ENCODE measurements around the gene FKBP6.
"Not testable (repeated sequence)": the region's sequence is repeated elsewhere in the genome, so short reads cannot be mapped to it uniquely, and the experiment has no call there.

GRCh38 chr7:73297706-73298105 lies 30.3 kb upstream of the FKBP6 start:
- TF ChIP-seq CTCF (IDR thresholded peaks at IDR 0.05; ENCODE audit: insufficient read depth, low read depth, low read length); EZH2 (IDR thresholded peaks at IDR 0.05; ENCODE audit: insufficient read depth, low read length): not testable (repeated sequence)
